Spleen (tissue), 11 donors: Measurements from ENCODE around the gene CSNK1E. TPM values are rescaled to one million over a fixed set of nuclear protein-coding genes. Genes with fewer than 3 reads are reported as not detected.

Experiments used
- DNase-seq: peaks from one replicate; pipeline ENCODE4 v3.0.0-alpha.2; 2020
- H3K27ac ChIP-seq, 8 donors: fragments of 200-600 bp; sonication (generic) in 7 of 8; 1 replicate in 4 of 8; 2 replicates in 4 of 8; pipeline versions ENCODE4 v1.5.0 to v1.8.0; 2016 to 2021; ENCODE audit warnings: inconsistent platforms in 4 of 8, mild to moderate bottlenecking in 4 of 8, moderate library complexity in 1 of 8
- H3K27me3 ChIP-seq, 7 donors: fragments of 200-600 bp; sonication (generic) in 6 of 7; replicated peaks in 1 of 7; 1 replicate in 4 of 7; 2 replicates in 3 of 7; pipeline versions ENCODE4 v1.5.0 to v1.8.0; 2016 to 2021; ENCODE audit warnings: inconsistent platforms in 3 of 7, mild to moderate bottlenecking in 1 of 7
- H3K36me3 ChIP-seq, 6 donors: fragments of 200-600 bp; sonication (generic) in 5 of 6; 1 replicate in 4 of 6; 2 replicates in 2 of 6; pipeline versions ENCODE4 v1.5.0 to v1.8.0; 2016 to 2021; ENCODE audit warnings: inconsistent platforms in 2 of 6
- H3K4me1 ChIP-seq, 6 donors: fragments of 200-600 bp; sonication (generic) in 5 of 6; 1 replicate in 3 of 6; 2 replicates in 3 of 6; pipeline versions ENCODE4 v1.5.0 to v1.8.0; 2016 to 2021; ENCODE audit warnings: inconsistent platforms in 3 of 6
- H3K4me3 ChIP-seq, 8 donors: fragments of 200-600 bp; sonication (generic) in 7 of 8; 1 replicate in 4 of 8; 2 replicates in 4 of 8; pipeline versions ENCODE4 v1.5.0 to v1.8.0; 2016 to 2021; ENCODE audit warnings: inconsistent platforms in 4 of 8, mild to moderate bottlenecking in 4 of 8, moderate library complexity in 2 of 8
- H3K9me3 ChIP-seq, 8 donors: fragments of 200-600 bp; sonication (generic) in 7 of 8; 1 replicate in 4 of 8; 2 replicates in 4 of 8; pipeline versions ENCODE4 v1.5.0 to v1.8.0; 2016 to 2021; ENCODE audit warnings: inconsistent platforms in 4 of 8
- POLR2A ChIP-seq, 3 donors: fragments of 450-650 bp; IDR thresholded peaks; one replicate each; pipeline ENCODE4 v1.5.1; 2017; ENCODE audit warnings: antibody characterized with exemption in 3 of 3, mild to moderate bottlenecking in 1 of 3
- POLR2AphosphoS5 ChIP-seq, 3 donors: sonication (generic); formaldehyde crosslinking; IDR thresholded peaks; one replicate each; pipeline ENCODE4 v1.5.1; 2017; ENCODE audit warnings: antibody characterized with exemption in 3 of 3
- WGBS, 5 donors: extraction: QIAGEN DNeasy Blood & Tissue Kit in 3 of 5; methylation state at CpG; one replicate each; pipeline versions ENCODE4 v1.1.5 to v1.1.7; 2013 to 2018; 5-methylcytosine and 5-hydroxymethylcytosine counted together
- intact Hi-C: fragments of 100-400 bp; cut with DNase I; formaldehyde crosslinking; loops from one replicate; pipeline ENCODE4 v1.15.0; 2023; ENCODE audit warnings: low total_unique reads
- polyA plus RNA-seq, 3 donors: library from polyadenylated mRNA; stranded (reverse); fragments of 200-250 nt; gene quantifications; one replicate each; pipeline ENCODE4 v1.2.1, GENCODE V29; 2013
- total RNA-seq, 7 donors: library from RNA; depleted of rRNA in 3 of 7; stranded (reverse); fragments of >200 nt in 3 of 7; fragmentation: NEBNext Ultra II Directional in 4 of 7; extraction: Animal tissue kit (Norgen Biotek cat#: 25700) in 4 of 7; gene quantifications; one replicate each; pipeline versions ENCODE4 v1.1.0 to v1.2.1, GENCODE V29; 2016 to 2021
- TF ChIP-seq, protein P1 (sequence below), 11 experiments: fragments of 200-600 bp in 7 of 11; fragments of 450-650 bp in 4 of 11; sonication (generic) in 4 of 11; IDR thresholded peaks in 8 of 11; conservative IDR thresholded peaks in 3 of 11; 1 replicate in 7 of 11; 2 replicates in 4 of 11; pipeline versions ENCODE4 v1.4.0 to v1.8.0; 2016 to 2021; ENCODE audit warnings: antibody characterized with exemption in 11 of 11, inconsistent platforms in 4 of 11, mild to moderate bottlenecking in 1 of 11
- donor health status: healthy with polysubstance abuse.
- donor health status: DM: no; HTN: no; CAD: no; lungs with moderate emphysema.
- donor health status: DM: no; HTN: no; CAD: no.
- donor health status: Bipolar disorder and iron deficiency.
- donor health status: healthy.
- donor health status: DM: no; HTN: no; CAD: no.
- donor health status: DM: yes; HTN: yes; CAD: no.

CSNK1E gene
- total and polyA plus RNA-seq, 10 donors = 32.8 to 157 (median 103) TPM

DNA sequence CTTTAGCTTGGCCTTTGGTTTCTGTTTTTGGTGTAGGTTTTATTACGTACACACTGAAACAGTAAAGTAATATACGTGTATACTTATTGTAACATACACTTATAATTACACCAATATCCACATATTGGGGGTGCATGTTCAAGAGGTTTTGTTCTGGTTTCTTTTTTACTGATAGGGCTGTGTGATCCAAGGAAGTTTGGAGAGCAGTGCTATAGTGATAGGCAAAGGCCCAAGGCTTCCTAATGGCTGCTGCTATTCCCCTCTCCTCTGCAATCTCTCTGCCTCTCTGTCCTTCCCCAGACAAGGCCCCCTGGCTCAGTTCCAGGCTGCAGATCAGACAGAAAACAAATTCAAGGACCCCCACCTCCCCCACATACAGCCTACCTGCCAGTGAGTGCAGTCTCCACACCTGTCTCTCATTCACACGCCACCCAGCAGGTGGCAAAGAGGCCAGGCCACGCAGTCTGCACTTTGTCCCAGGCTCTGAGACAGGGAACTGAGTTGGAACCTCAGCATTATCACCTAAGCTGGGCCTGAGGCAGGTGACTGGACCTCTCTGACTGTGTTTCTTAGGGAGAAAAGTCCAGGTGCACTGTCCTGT is 59.5 kb downstream of the CSNK1E start:
- no peaks in the 10 kb centered on the region for H3K27me3 ChIP-seq
- TF ChIP-seq POLR2AphosphoS5 (IDR thresholded peaks at IDR 0.05) = no peak
- TF ChIP-seq, protein P1, sequence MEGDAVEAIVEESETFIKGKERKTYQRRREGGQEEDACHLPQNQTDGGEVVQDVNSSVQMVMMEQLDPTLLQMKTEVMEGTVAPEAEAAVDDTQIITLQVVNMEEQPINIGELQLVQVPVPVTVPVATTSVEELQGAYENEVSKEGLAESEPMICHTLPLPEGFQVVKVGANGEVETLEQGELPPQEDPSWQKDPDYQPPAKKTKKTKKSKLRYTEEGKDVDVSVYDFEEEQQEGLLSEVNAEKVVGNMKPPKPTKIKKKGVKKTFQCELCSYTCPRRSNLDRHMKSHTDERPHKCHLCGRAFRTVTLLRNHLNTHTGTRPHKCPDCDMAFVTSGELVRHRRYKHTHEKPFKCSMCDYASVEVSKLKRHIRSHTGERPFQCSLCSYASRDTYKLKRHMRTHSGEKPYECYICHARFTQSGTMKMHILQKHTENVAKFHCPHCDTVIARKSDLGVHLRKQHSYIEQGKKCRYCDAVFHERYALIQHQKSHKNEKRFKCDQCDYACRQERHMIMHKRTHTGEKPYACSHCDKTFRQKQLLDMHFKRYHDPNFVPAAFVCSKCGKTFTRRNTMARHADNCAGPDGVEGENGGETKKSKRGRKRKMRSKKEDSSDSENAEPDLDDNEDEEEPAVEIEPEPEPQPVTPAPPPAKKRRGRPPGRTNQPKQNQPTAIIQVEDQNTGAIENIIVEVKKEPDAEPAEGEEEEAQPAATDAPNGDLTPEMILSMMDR (IDR thresholded peaks at IDR 0.05 in 8 of 11, conservative IDR thresholded peaks at IDR 0.05 in 3 of 11) = no peak
- no peak for TF ChIP-seq POLR2A (IDR thresholded peaks at IDR 0.05)
- H3K27ac ChIP-seq = peak overlapping the region; percentile 31 to 83 (median 70)
- H3K4me3 ChIP-seq = no peak overlapping the region
- H3K36me3 ChIP-seq = peaks cover 0 to under 1% (median 0%) of the 10 kb centered on the region in 6 donors
- peaks cover 38 to 71% (median 61%) of the 10 kb centered on the region in 6 donors for H3K4me1 ChIP-seq
- WGBS, 5 donors = 75 to 88% (median 83%) methylated on average over 4 of the region's 4 CpGs
- no peak for DNase-seq
- H3K9me3 ChIP-seq = no peaks in the 10 kb centered on the region
- intact Hi-C loops = no loop called here

GRCh38 chr22:38257181-38257580 is 60.1 kb downstream of the CSNK1E start:
- Histone ChIP-seq H3K27me3 (no peaks in the 10 kb centered on the region), H3K4me3 (peak overlapping the region in 1 of 8 donors; percentile 10), H3K27ac (peak overlapping the region; percentile 31 to 83 (median 66)), H3K9me3 (no peaks in the 10 kb centered on the region), H3K4me1 (peaks cover 36 to 71% (median 58%) of the 10 kb centered on the region in 6 donors), H3K36me3 (no peaks in the 10 kb centered on the region)
- intact Hi-C loops = no loop called here
- DNase-seq = no peak
- TF ChIP-seq POLR2AphosphoS5 (IDR thresholded peaks at IDR 0.05) (no peak), POLR2A (IDR thresholded peaks at IDR 0.05) (no peak)
- TF ChIP-seq, protein P1 (IDR thresholded peaks at IDR 0.05 in 8 of 11, conservative IDR thresholded peaks at IDR 0.05 in 3 of 11) = no peak
- WGBS, 5 donors = 56 to 76% (median 69%) methylated on average over 14 of the region's 14 CpGs

DNA sequence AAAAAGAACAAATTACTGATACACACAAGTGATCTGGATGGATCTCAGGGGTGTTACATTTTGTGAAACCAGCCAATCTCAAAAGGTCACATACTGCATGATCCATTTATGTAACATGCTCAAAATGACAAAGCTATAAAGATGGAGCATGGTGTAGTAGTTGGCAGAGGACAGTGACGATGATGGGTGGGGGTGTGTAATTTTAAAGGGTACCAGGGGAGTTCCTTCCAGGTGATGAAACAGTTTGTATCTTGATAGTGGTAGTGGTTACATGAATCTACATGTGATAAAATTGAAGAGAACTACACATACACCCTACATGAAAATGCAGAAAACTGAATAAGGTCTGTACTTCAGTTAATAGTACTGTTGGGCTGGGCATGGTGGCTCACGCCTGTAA is 61.5 kb downstream of the CSNK1E start:
- Histone ChIP-seq H3K27me3 (no peaks in the 10 kb centered on the region), H3K4me3 (no peak overlapping the region), H3K36me3 (no peaks in the 10 kb centered on the region), H3K9me3 (no peaks in the 10 kb centered on the region), H3K27ac (peak overlapping the region in 1 of 8 donors; percentile 83), H3K4me1 (peaks cover 25 to 71% (median 45%) of the 10 kb centered on the region in 6 donors)
- intact Hi-C loops = no loop called here
- TF ChIP-seq POLR2AphosphoS5 (IDR thresholded peaks at IDR 0.05) = no peak
- TF ChIP-seq, protein P1 (IDR thresholded peaks at IDR 0.05 in 8 of 11, conservative IDR thresholded peaks at IDR 0.05 in 3 of 11) = no peak
- TF ChIP-seq POLR2A (IDR thresholded peaks at IDR 0.05) = no peak
- no peak for DNase-seq
- WGBS, 5 donors = 83 to 94% (median 90%) methylated on average over 2 of the region's 2 CpGs

- intact Hi-C loops = no loop called here
- Histone ChIP-seq H3K36me3 (peaks cover 0 to 25% (median 13%) of the 10 kb centered on the region in 6 donors), H3K27ac (no peak overlapping the region), H3K27me3 (no peaks in the 10 kb centered on the region), H3K4me3 (no peak overlapping the region), H3K9me3 (peaks cover 0 to 9% (median 2%) of the 10 kb centered on the region in 8 donors), H3K4me1 (peaks cover 0 to 37% (median 5%) of the 10 kb centered on the region in 6 donors)
- TF ChIP-seq POLR2AphosphoS5 (IDR thresholded peaks at IDR 0.05) (no peak), POLR2A (IDR thresholded peaks at IDR 0.05) (no peak)
- TF ChIP-seq, protein P1 (IDR thresholded peaks at IDR 0.05 in 8 of 11, conservative IDR thresholded peaks at IDR 0.05 in 3 of 11) = no peak
- 86 to 95% (median 90%) methylated on average over 5 to 7 of the region's 7 CpGs for WGBS, 5 donors
- DNase-seq = no peak
These were observed 65.9 kb downstream of the CSNK1E start for GRCh38 chr22:38251341-38251692.
